SK-N-MC (cell line): ENCODE measurements around the gene CSTF2.

Experiments used
- EZH2 ChIP-seq: fragments of 200-600 bp; sonication (generic); IDR thresholded peaks from one replicate; pipeline ENCODE4 v1.6.1; 2017; ENCODE audit warnings: antibody characterized with exemption
- FOXP2 ChIP-seq: optimal IDR thresholded peaks from 2 replicates; pipeline ENCODE3; 2011; ENCODE audit warnings: mild to moderate bottlenecking, moderate library complexity; ENCODE audit not compliant: insufficient read depth; ENCODE audit errors: extremely low read length, control extremely low read depth
- POLR2AphosphoS5 ChIP-seq: IDR thresholded peaks from 2 replicates; pipeline ENCODE4 v1.6.1; 2012; ENCODE audit warnings: mild to moderate bottlenecking, low read depth, low read length, borderline replicate concordance

DNA sequence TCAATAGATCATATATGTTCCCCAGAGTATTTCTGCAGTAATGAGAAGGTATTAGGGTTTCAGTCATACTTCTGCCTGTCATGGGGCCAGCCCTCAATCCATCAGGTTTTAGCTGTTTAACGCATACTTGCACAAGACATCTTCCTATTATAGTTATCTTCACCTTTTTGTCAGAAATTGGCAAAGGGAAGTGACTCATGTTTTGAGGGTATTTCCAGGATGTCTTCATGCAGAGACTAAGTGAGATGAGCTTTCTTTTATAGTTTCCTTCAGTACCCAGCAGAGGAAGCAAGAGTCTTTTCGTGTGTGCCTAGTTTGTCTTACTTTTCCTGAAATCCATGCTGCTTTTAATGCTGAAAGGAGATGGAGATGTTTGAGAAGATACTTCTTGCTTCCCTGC, 9.5 kb downstream of the CSTF2 start:
- TF ChIP-seq FOXP2 (no peak), POLR2AphosphoS5 (no peak), EZH2 (no peak)
